HCT116 (cell line): ENCODE measurements around the gene SHC4. TPM values are rescaled to one million over a fixed set of nuclear protein-coding genes. Genes with fewer than 3 reads are reported as not detected.

Source experiments
- ATAC-seq: fragments of 200-7000 bp; cut with Tn5 transposase; 2 replicates; pipeline ENCODE4 v1.9.1; 2020; ENCODE audit warnings: mild to moderate bottlenecking, moderate library complexity
- Bru-seq: library from RNA; stranded (reverse); fragments of 400-500 nt; gene quantifications from one replicate; lab custom pipeline; 2021; lab: Mats Ljungman, UMichigan
- BruChase-seq, 2 experiments: library from RNA; stranded (reverse); fragments of 400-500 nt; gene quantifications; one replicate each; lab custom pipeline; 2021; lab: Mats Ljungman, UMichigan
- BruUV-seq: library from RNA; stranded (reverse); fragments of 400-500 nt; replicated peaks from 2 replicates; lab custom pipeline; 2021; lab: Mats Ljungman, UMichigan
- CTCF ChIA-PET: fragments of 300-600 bp; sonication (Branson Sonifier 250); formaldehyde crosslinking; loops from one replicate; lab custom pipeline; 2021; ENCODE audit warnings: antibody characterized with exemption; lab: Charles Lee
- POLR2A ChIA-PET: fragments of 300-600, 350-600 bp; sonication (Branson Sonifier 250); formaldehyde crosslinking; loops from one replicate; lab custom pipeline; 2021; ENCODE audit warnings: antibody characterized with exemption; lab: Charles Lee
- RAD21 ChIA-PET, 2 experiments: fragments of 300-600 bp; sonication (Branson Sonifier 250); formaldehyde crosslinking; loops; one replicate each; lab custom pipeline; 2023; ENCODE audit warnings: low total read pairs in 2 of 2; ENCODE audit not compliant: uncharacterized antibody in 2 of 2, unreplicated experiment in 2 of 2, low non-redundant PET in 1 of 2; lab: Charles Lee
- DNase-seq: peaks from one replicate; pipeline ENCODE4 v3.0.0-alpha.2; 2010; ENCODE audit warnings: low read depth, low spot score
- H2AFZ ChIP-seq: fragments of 200-600 bp; shearing (Covaris generic), sonication (generic); 2 replicates; pipeline ENCODE4 v1.6.1; 2017; ENCODE audit warnings: low read depth, mixed run types, mixed read lengths, antibody characterized with exemption, low read length; ENCODE audit not compliant: poor library complexity, severe bottlenecking
- H3K27ac ChIP-seq: 2 replicates; pipeline ENCODE4 v1.5.1; 2012; ENCODE audit warnings: low read depth, low read length
- H3K27me3 ChIP-seq: fragments of 200-600 bp; sonication (generic); 2 replicates; pipeline ENCODE4 v1.6.1; 2016; ENCODE audit warnings: mixed run types, low read length, mixed read lengths; ENCODE audit not compliant: insufficient read depth
- H3K36me3 ChIP-seq, 2 experiments: fragments of 200-500 bp in 1 of 2; fragments of 200-600 bp in 1 of 2; sonication (Bioruptor generic) in 1 of 2; sonication (generic) in 1 of 2; 2 replicates each; pipeline versions ENCODE4 v1.5.1 to v1.6.1; 2014 to 2016; ENCODE audit warnings: low read length in 2 of 2, inconsistent platforms in 1 of 2, mixed read lengths in 1 of 2, mixed run types in 1 of 2; ENCODE audit not compliant: insufficient read depth in 2 of 2, control insufficient read depth in 1 of 2
- H3K4me1 ChIP-seq, 2 experiments: fragments of 200-600 bp in 1 of 2; sonication (generic) in 1 of 2; 2 replicates each; pipeline versions ENCODE4 v1.5.1 to v1.6.1; 2012 to 2017; ENCODE audit warnings: low read length in 2 of 2, inconsistent platforms in 1 of 2, mild to moderate bottlenecking in 1 of 2, mixed read lengths in 1 of 2, mixed run types in 1 of 2, moderate library complexity in 1 of 2; ENCODE audit not compliant: insufficient read depth in 2 of 2, control insufficient read depth in 1 of 2
- H3K4me2 ChIP-seq: fragments of 200-600 bp; sonication (generic); 2 replicates; pipeline ENCODE4 v1.6.1; 2017; ENCODE audit warnings: mixed run types, low read length, mixed read lengths
- H3K4me3 ChIP-seq, 2 experiments: fragments of 200-600 bp in 1 of 2; sonication (generic) in 1 of 2; replicated peaks in 1 of 2; 2 replicates each; pipeline ENCODE4 v1.5.1; 2011 to 2016; ENCODE audit warnings: low read length in 2 of 2, control low read depth in 1 of 2, low read depth in 1 of 2, mild to moderate bottlenecking in 1 of 2, mixed read lengths in 1 of 2, mixed run types in 1 of 2
- H3K79me2 ChIP-seq: fragments of 200-600 bp; sonication (generic); 2 replicates; pipeline ENCODE4 v1.6.1; 2017; ENCODE audit warnings: mild to moderate bottlenecking, mixed run types, low read length, moderate library complexity, mixed read lengths; ENCODE audit not compliant: insufficient read depth
- H3K9ac ChIP-seq: fragments of 200-600 bp; sonication (generic); 2 replicates; pipeline ENCODE4 v1.6.1; 2016; ENCODE audit warnings: low read length, mixed read lengths
- H3K9me2 ChIP-seq: fragments of 200-600 bp; sonication (generic), shearing (Covaris generic); 2 replicates; pipeline ENCODE4 v1.6.1; 2017; ENCODE audit warnings: mixed run types, mild to moderate bottlenecking, moderate library complexity; ENCODE audit not compliant: insufficient read depth
- H3K9me3 ChIP-seq, 2 experiments: fragments of 200-500 bp in 1 of 2; fragments of 200-600 bp in 1 of 2; sonication (Bioruptor generic) in 1 of 2; sonication (generic) in 1 of 2; 2 replicates each; pipeline ENCODE4 v1.6.1; 2014 to 2017; ENCODE audit warnings: low read length in 2 of 2, mixed read lengths in 2 of 2, inconsistent platforms in 1 of 2, low read depth in 1 of 2, mild to moderate bottlenecking in 1 of 2, mixed run types in 1 of 2, moderate library complexity in 1 of 2; ENCODE audit not compliant: control insufficient read depth in 1 of 2, insufficient read depth in 1 of 2
- H4K20me1 ChIP-seq: fragments of 200-600 bp; sonication (generic), shearing (Covaris generic); 2 replicates; pipeline ENCODE4 v1.6.1; 2017; ENCODE audit warnings: mixed run types, mild to moderate bottlenecking, moderate library complexity; ENCODE audit not compliant: insufficient read depth
- CBX3 ChIP-seq: IDR thresholded peaks from 2 replicates; pipeline ENCODE4 v1.6.1; 2012; ENCODE audit warnings: low read depth
- CTCF ChIP-seq, 3 experiments: fragments of 200-600 bp in 1 of 3; sonication (generic) in 1 of 3; IDR thresholded peaks in 2 of 3; conservative IDR thresholded peaks in 1 of 3; 2 replicates each; pipeline ENCODE4 v1.5.1; 2012 to 2017; ENCODE audit warnings: low read depth in 2 of 3, low read length in 2 of 3, antibody characterized with exemption in 1 of 3, borderline replicate concordance in 1 of 3, control low read depth in 1 of 3, mild to moderate bottlenecking in 1 of 3, mixed read lengths in 1 of 3, mixed run types in 1 of 3, moderate library complexity in 1 of 3; ENCODE audit not compliant: insufficient read depth in 1 of 3
- EZH2 ChIP-seq: fragments of 200-600 bp; sonication (generic); IDR thresholded peaks from 2 replicates; pipeline ENCODE4 v1.6.1; 2017; ENCODE audit warnings: antibody characterized with exemption, mixed run types
- EZH2phosphoT487 ChIP-seq: fragments of 200-600 bp; IDR thresholded peaks from 2 replicates; pipeline ENCODE4 v1.6.1; 2018; ENCODE audit warnings: antibody characterized with exemption, borderline replicate concordance
- FOSL1 ChIP-seq: IDR thresholded peaks from 2 replicates; pipeline ENCODE4 v1.6.1; 2012; ENCODE audit warnings: low read depth
- JUND ChIP-seq: IDR thresholded peaks from 2 replicates; pipeline ENCODE4 v1.6.1; 2012
- RAD21 ChIP-seq: IDR thresholded peaks from 2 replicates; pipeline ENCODE4 v1.6.1; 2012; ENCODE audit warnings: low read depth, mild to moderate bottlenecking
- SP1 ChIP-seq: IDR thresholded peaks from 2 replicates; pipeline ENCODE4 v1.6.1; 2012; ENCODE audit warnings: low read depth
- TCF7L2 ChIP-seq: IDR thresholded peaks from 2 replicates; pipeline ENCODE4 v1.7.0; 2011; ENCODE audit warnings: borderline replicate concordance, inconsistent platforms; ENCODE audit not compliant: insufficient read depth, insufficient read length; ENCODE audit errors: extremely low read depth
- intact Hi-C: fragments of 100-400 bp; cut with micrococcal nuclease; formaldehyde crosslinking; loops from 2 replicates; pipeline ENCODE4 v1.10.0; 2022
- long read RNA-seq: library from polyadenylated mRNA; unstranded; transcript quantifications from one replicate; pipeline ENCODE4 v2.0.0, GENCODE V29; 2021; ENCODE audit not compliant: unreplicated experiment
- polyA plus RNA-seq: library from polyadenylated mRNA; unstranded; fragments of >200 nt; gene quantifications from 2 replicates; pipeline ENCODE4 v1.2.1, GENCODE V29; 2012; ENCODE audit warnings: missing spikeins
- total RNA-seq: library from RNA; stranded (reverse); gene quantifications from one replicate; pipeline ENCODE4 v1.2.1, GENCODE V29; 2021; ENCODE audit not compliant: unreplicated experiment

Gene SHC4, protein sequence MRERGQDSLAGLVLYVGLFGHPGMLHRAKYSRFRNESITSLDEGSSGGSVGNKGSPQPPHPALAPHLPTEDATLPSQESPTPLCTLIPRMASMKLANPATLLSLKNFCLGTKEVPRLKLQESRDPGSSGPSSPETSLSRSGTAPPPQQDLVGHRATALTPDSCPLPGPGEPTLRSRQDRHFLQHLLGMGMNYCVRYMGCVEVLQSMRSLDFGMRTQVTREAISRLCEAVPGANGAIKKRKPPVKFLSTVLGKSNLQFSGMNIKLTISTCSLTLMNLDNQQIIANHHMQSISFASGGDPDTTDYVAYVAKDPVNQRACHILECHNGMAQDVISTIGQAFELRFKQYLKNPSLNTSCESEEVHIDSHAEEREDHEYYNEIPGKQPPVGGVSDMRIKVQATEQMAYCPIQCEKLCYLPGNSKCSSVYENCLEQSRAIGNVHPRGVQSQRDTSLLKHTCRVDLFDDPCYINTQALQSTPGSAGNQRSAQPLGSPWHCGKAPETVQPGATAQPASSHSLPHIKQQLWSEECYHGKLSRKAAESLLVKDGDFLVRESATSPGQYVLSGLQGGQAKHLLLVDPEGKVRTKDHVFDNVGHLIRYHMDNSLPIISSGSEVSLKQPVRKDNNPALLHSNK
- 0.44 TPM for total RNA-seq
- 0.52 and 0.77 TPM in 2 replicates for polyA plus RNA-seq
- percentile 25 among the genes with signal in this experiment for Bru-seq, nascent RNA
- BruChase-seq, experiment 1, labeled RNA remaining after a 6-hour chase = percentile 18 among the genes with signal in this experiment
- percentile 17 among the genes with signal in this experiment for BruChase-seq, experiment 2, labeled RNA remaining after a 2-hour chase
- long read RNA-seq, partial matches to known transcripts = 1 of 2 reads
- long read RNA-seq, other reads (novel, unspliced or antisense) = 1 of 2 reads

DNA sequence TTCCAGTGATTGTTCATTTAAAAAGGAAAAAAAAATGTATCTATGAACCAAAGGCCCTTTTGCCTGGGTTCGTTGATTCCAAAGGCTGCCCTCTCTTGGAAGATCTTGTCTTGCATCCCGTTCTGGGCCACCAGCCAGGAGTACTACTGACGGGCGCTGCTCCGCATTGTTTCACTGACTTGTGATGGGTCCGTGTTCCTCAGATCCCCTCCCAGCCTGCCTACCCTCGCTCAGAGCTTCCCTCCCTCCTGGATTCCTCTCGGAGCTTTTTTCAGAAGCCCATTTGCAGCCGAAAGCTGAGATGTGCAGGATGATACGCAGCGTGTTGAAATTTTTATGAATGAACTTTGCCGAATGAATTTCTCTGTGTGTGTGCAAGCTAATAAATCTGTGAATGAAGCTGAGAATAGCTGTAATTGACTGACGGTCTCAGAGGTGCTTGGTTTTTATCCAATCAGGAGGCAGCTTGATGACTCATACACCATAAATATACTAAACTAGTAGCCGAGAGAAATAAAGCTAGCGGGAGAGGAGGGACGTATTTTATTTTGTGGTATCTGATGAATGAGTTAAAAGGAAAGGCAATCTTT lies at the start of gene SHC4:
Gene SHC4 (minus strand): TSS at position 396 of the 590 bp plus-strand sequence. CDS start 904 bp downstream, outside the sequence.
- Histone ChIP-seq H3K9me3 (no peaks in the 10 kb centered on the region), H3K4me1 (peaks cover 4 to 18% of the 10 kb centered on the region in 2 experiments; a peak in 3 of 4 replicates), H3K27ac (no peak within 1 kb of the TSS; the same call in 1 of the 2 replicates), H3K4me3 (peak within 1 kb of the TSS; percentile 48 to 60), H3K79me2 (no peaks in the 10 kb centered on the region), H3K9me2 (no peaks in the 10 kb centered on the region; the same call in 1 of the 2 replicates), H3K9ac (peak within 1 kb of the TSS; percentile 25; the same call in 1 of the 2 replicates), H2AFZ (peak within 1 kb of the TSS; percentile 98), H4K20me1 (no peaks in the 10 kb centered on the region), H3K36me3 (no peaks in the 10 kb centered on the region), H3K27me3 (no peaks in the 10 kb centered on the region), H3K4me2 (peak within 1 kb of the TSS; percentile 92)
- ATAC-seq = peak; percentile 82
- RAD21 ChIA-PET = interaction anchor here (1.0 to 1.6 kb wide), 2 partner anchors 12 to 102 kb away, joined by 4 read pairs; no protein-coding TSS in a partner anchor
- CTCF ChIA-PET = interaction anchor here (1.2 to 5.2 kb wide), 3 partner anchors 12 to 102 kb away, joined by 5 to 68 read pairs (median 46); no protein-coding TSS in a partner anchor
- no TSS peak for BruUV-seq
- intact Hi-C loops = loop anchor here (10.0 kb wide), 1 partner anchor 609 kb away; no protein-coding TSS in a partner anchor
- DNase-seq = no peak
- POLR2A ChIA-PET = interaction anchor here (0.6 to 1.7 kb wide), 5 partner anchors 9 to 86 kb away, joined by 3 to 15 read pairs (median 4); partner anchors contain the start of gene EID1
- TF ChIP-seq EZH2 = no peak
- TF ChIP-seq EZH2phosphoT487 = no peak
- peak; percentile 61 for TF ChIP-seq FOSL1
- no peak; the same call in 1 of the 2 replicates for TF ChIP-seq RAD21
- TF ChIP-seq SP1 = no peak
- TF ChIP-seq CTCF (IDR thresholded peaks at IDR 0.05 in 2 of 3, conservative IDR thresholded peaks at IDR 0.05 in 1 of 3; ENCODE audit: borderline replicate concordance in 1 of 3, insufficient read depth in 1 of 3, low read depth in 2 of 3, low read length in 2 of 3) = peak; percentile 1 to 25 (median 20); a peak in 2 of 6 replicates
- 0 out of 2 replicates have a peak, but pooled peaks have one; percentile 32 for TF ChIP-seq CBX3
- peak; percentile 53 for TF ChIP-seq JUND
- no peak for TF ChIP-seq TCF7L2
